GM20000 (cell line): ENCODE results near the gene SYNE2.

Source experiments
- DNase-seq: peaks from one replicate; pipeline ENCODE4 v3.0.0; 2012; ENCODE audit warnings: low spot score
- TF ChIP-seq, protein P1 (sequence below): IDR thresholded peaks from 2 replicates; pipeline ENCODE4 v1.5.1; 2012; ENCODE audit warnings: mild to moderate bottlenecking, control low read depth; ENCODE audit errors: extremely low read depth, missing control alignments

The SYNE2 gene

GRCh38 chr14:64060199-64060545 is 207.4 kb downstream of the SYNE2 start:
- no peak for DNase-seq
- TF ChIP-seq, protein P1, sequence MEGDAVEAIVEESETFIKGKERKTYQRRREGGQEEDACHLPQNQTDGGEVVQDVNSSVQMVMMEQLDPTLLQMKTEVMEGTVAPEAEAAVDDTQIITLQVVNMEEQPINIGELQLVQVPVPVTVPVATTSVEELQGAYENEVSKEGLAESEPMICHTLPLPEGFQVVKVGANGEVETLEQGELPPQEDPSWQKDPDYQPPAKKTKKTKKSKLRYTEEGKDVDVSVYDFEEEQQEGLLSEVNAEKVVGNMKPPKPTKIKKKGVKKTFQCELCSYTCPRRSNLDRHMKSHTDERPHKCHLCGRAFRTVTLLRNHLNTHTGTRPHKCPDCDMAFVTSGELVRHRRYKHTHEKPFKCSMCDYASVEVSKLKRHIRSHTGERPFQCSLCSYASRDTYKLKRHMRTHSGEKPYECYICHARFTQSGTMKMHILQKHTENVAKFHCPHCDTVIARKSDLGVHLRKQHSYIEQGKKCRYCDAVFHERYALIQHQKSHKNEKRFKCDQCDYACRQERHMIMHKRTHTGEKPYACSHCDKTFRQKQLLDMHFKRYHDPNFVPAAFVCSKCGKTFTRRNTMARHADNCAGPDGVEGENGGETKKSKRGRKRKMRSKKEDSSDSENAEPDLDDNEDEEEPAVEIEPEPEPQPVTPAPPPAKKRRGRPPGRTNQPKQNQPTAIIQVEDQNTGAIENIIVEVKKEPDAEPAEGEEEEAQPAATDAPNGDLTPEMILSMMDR, result no peak

DNA sequence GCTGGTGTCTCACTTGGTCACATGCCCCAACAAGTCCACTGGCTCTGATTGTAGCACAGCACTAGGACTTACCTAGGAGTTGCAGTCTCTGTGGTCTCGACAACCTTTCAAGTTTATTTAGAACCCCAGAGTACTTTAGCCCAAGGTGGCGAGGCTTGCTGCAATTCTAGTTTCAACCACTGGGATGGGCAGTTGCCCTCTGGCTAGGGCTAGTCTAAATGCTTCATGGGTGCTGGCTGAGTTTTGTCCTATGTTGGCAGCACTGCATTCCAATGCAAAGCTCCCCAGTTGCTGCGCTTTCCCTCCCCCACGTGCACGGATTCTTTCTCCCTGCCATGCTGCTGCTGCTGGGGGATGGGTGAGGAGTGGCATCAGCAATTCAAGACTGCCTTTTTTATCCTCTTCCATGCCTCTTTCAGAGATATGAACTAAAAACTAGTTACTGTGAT is 207.9 kb downstream of the SYNE2 start:
- TF ChIP-seq, protein P1, result no peak
- no peak for DNase-seq

GRCh38 chr14:64061115-64061514 is 208.3 kb downstream of the SYNE2 start:
- TF ChIP-seq, protein P1, result no peak
- DNase-seq, result no peak

- TF ChIP-seq, protein P1, result no peak
- DNase-seq, result no peak
Measured at GRCh38 chr14:64061706-64062105, 208.9 kb downstream of the SYNE2 start.

GRCh38 chr14:64062381-64063115 is 209.7 kb downstream of the SYNE2 start:
- TF ChIP-seq, protein P1, result no peak

GRCh38 chr14:64064447-64064846 is 211.6 kb downstream of the SYNE2 start:
- DNase-seq, result no peak
- TF ChIP-seq, protein P1, result no peak

More at GRCh38 chr14:64062381-64063115, 209.7 kb downstream of the SYNE2 start:
- no peak for DNase-seq

GRCh38 chr14:64069634-64070359 is 217.0 kb downstream of the SYNE2 start:
- TF ChIP-seq, protein P1, result no peak
- no peak for DNase-seq
